K562 (cell line): Measurements from ENCODE around the gene AKAP10. TPM values are rescaled to one million over a fixed set of nuclear protein-coding genes. Genes with fewer than 3 reads are reported as not detected.

Source experiments
- ATAC-seq: fragments of 200-7000 bp; cut with Tn5 transposase; 3 replicates; pipeline ENCODE4 v1.9.1; 2020; ENCODE audit warnings: moderate library complexity
- BruUV-seq: library from RNA; stranded (reverse); fragments of 400-500 nt; replicated peaks from 2 replicates; lab custom pipeline; 2021; lab: Mats Ljungman, UMichigan
- CTCF ChIA-PET: fragments of 300-600 bp; formaldehyde crosslinking; extraction: SDS; loops from one replicate; lab custom pipeline; 2021; ENCODE audit warnings: low intra/inter-chr PET ratio; lab: Yijun Ruan, JAX
- POLR2A ChIA-PET: fragments of 300-600, 350-650 bp; sonication (Branson Sonifier 250); formaldehyde crosslinking; extraction: SDS; loops from one replicate; lab custom pipeline; 2021; ENCODE audit warnings: antibody characterized with exemption, inconsistent platforms; lab: Yijun Ruan, JAX
- DNase-seq, 4 experiments: peaks; one replicate each; pipeline versions ENCODE4 v3.0.0 to v3.0.0-alpha.2; 2011 to 2018; ENCODE audit warnings: low spot score in 3 of 4, mixed read lengths in 3 of 4; ENCODE audit errors: extremely low read depth in 1 of 4
- FAIRE-seq: peaks from 2 replicates; lab custom pipeline; 2011; peaks lifted over from hg19 to GRCh38; lab: Jason Lieb, UNC
- H2AFZ ChIP-seq: 2 replicates; pipeline ENCODE4 v1.6.0; 2011; ENCODE audit warnings: low read depth, low read length, control low read depth, inconsistent platforms
- H3K27ac ChIP-seq: fragments of 200-600 bp; 3 replicates; pipeline ENCODE4 v1.8.0; 2011; ENCODE audit warnings: low read depth, mild to moderate bottlenecking, control low read depth, inconsistent platforms, low read length, moderate library complexity, mixed read lengths; ENCODE audit errors: extremely low read depth
- H3K27me3 ChIP-seq, 2 experiments: fragments of 300-600 bp in 1 of 2; 2 replicates in 1 of 2; 3 replicates in 1 of 2; pipeline versions ENCODE4 v1.6.0 to v1.8.0; 2011; ENCODE audit warnings: inconsistent platforms in 2 of 2, low read length in 2 of 2, mild to moderate bottlenecking in 1 of 2, mixed read lengths in 1 of 2, moderate library complexity in 1 of 2; ENCODE audit not compliant: control insufficient read depth in 2 of 2, insufficient read depth in 2 of 2
- H3K36me3 ChIP-seq: fragments of 300-600 bp; 3 replicates; pipeline ENCODE4 v1.8.0; 2011; ENCODE audit warnings: mild to moderate bottlenecking, low read length, inconsistent platforms; ENCODE audit not compliant: control insufficient read depth, insufficient read depth
- H3K4me1 ChIP-seq, 2 experiments: fragments of 200-600 bp in 1 of 2; replicated peaks in 1 of 2; 2 replicates in 1 of 2; 3 replicates in 1 of 2; pipeline versions ENCODE4 v1.5.1 to v1.8.0; 2011; ENCODE audit warnings: inconsistent platforms in 2 of 2, low read length in 2 of 2, mild to moderate bottlenecking in 1 of 2, mixed read lengths in 1 of 2, moderate library complexity in 1 of 2; ENCODE audit not compliant: control insufficient read depth in 2 of 2, insufficient read depth in 2 of 2
- H3K4me2 ChIP-seq: 2 replicates; pipeline ENCODE4 v1.6.1; 2011; ENCODE audit warnings: low read length, control low read depth, inconsistent platforms, mixed read lengths; ENCODE audit not compliant: insufficient read depth
- H3K4me3 ChIP-seq: fragments of 200-600 bp; sonication (generic), shearing (Covaris generic); 2 replicates; pipeline ENCODE4 v1.5.1; 2016; ENCODE audit warnings: control low read depth, inconsistent platforms
- H3K79me2 ChIP-seq: fragments of 200-600 bp; 3 replicates; pipeline ENCODE4 v1.8.0; 2011; ENCODE audit warnings: low read length, inconsistent platforms; ENCODE audit not compliant: control insufficient read depth, insufficient read depth
- H3K9ac ChIP-seq, 2 experiments: 2 replicates each; pipeline versions ENCODE4 v1.6.0 to v1.6.1; 2011; ENCODE audit warnings: low read depth in 2 of 2, low read length in 2 of 2, control low read depth in 1 of 2, inconsistent platforms in 1 of 2, mild to moderate bottlenecking in 1 of 2, mixed read lengths in 1 of 2; ENCODE audit not compliant: insufficient read depth in 1 of 2
- H3K9me1 ChIP-seq: one replicate; pipeline ENCODE4 v1.6.0; 2011; ENCODE audit warnings: inconsistent platforms, mild to moderate bottlenecking, low read length, moderate library complexity; ENCODE audit not compliant: control insufficient read depth, insufficient read depth
- H3K9me3 ChIP-seq: replicated peaks from 2 replicates; pipeline ENCODE4 v1.5.1; 2011; ENCODE audit warnings: low read depth, low read length, inconsistent platforms; ENCODE audit not compliant: control insufficient read depth, insufficient read depth
- H4K20me1 ChIP-seq: replicated peaks from 2 replicates; pipeline ENCODE4 v1.6.1; 2011; ENCODE audit warnings: low read length, inconsistent platforms, mixed read lengths; ENCODE audit not compliant: control insufficient read depth, insufficient read depth
- CREM ChIP-seq: IDR thresholded peaks from 2 replicates; pipeline ENCODE4 v1.6.1; 2014; ENCODE audit warnings: antibody characterized with exemption, low read depth
- DIDO1 ChIP-seq: fragments of 450-650 bp; IDR thresholded peaks from 2 replicates; pipeline ENCODE4 v1.6.1; 2016; ENCODE audit warnings: low read depth, missing biosample characterization, missing genetic modification characterization
- MEIS2 ChIP-seq: fragments of 450-650 bp; IDR thresholded peaks from 2 replicates; pipeline ENCODE4 v1.6.1; 2014; ENCODE audit warnings: mild to moderate bottlenecking; ENCODE audit not compliant: partially characterized antibody
- PTRF ChIP-seq: fragments of 450-650 bp; IDR thresholded peaks from 2 replicates; pipeline ENCODE4 v1.6.1; 2016; ENCODE audit warnings: mild to moderate bottlenecking, missing genetic modification characterization, missing compliant biosample characterization
- WGBS: fragments of 100-300 bp; shearing (Covaris generic); methylation state at CpG from one replicate; pipeline ENCODE4 v1.1.6; 2016; ENCODE audit warnings: low coverage, mixed read lengths; ENCODE audit not compliant: insufficient coverage; ENCODE audit errors: missing lambda C conversion rate; 5-methylcytosine and 5-hydroxymethylcytosine counted together
- in situ Hi-C: fragments of 300-500 bp; cut with MboI; formaldehyde crosslinking; loops from 4 replicates; pipeline ENCODE4 v1.15.0; 2018; ENCODE audit warnings: inconsistent platforms, mixed read lengths
- intact Hi-C: fragments of 100-400 bp; cut with micrococcal nuclease; formaldehyde crosslinking; loops from 2 replicates; pipeline ENCODE4 v1.14.2; 2022
- polyA plus RNA-seq, 8 experiments: library from polyadenylated mRNA; depleted of rRNA in 4 of 8; stranded (reverse) in 5 of 8; unstranded in 3 of 8; fragments of >200 nt; fragmentation: Nextera tagmentation in 2 of 8; fragmentation: Illumina TruSeq in 1 of 8; extraction: Ambion mirVana in 2 of 8; extraction: Trizol in 1 of 8; gene quantifications; 2 replicates each; pipeline versions ENCODE4 v1.2.1 to v1.2.3, GENCODE V29; 2011 to 2014; ENCODE audit warnings: inconsistent platforms in 1 of 8, missing spikeins in 1 of 8
- total RNA-seq, 7 experiments: library from RNA; depleted of rRNA in 6 of 7; stranded (reverse); fragments of >200 nt in 6 of 7; fragmentation: Illumina TruSeq in 2 of 7; extraction: Trizol in 2 of 7; gene quantifications; 2 replicates each; pipeline versions ENCODE4 v1.2.1 to v1.2.3, GENCODE V29; 2011 to 2021; ENCODE audit warnings: low replicate concordance in 1 of 7
- TF ChIP-seq, protein P1 (sequence below): sonication (generic); formaldehyde crosslinking; IDR thresholded peaks from 2 replicates; pipeline ENCODE4 v1.9.0; 2022; ENCODE audit warnings: mild to moderate bottlenecking, missing genetic modification reagents
- TF ChIP-seq, protein P2 (sequence below): fragments of 200-800 bp; sonication (Bioruptor generic); IDR thresholded peaks from 2 replicates; pipeline ENCODE4 v1.6.1; 2017; ENCODE audit warnings: missing genetic modification characterization, missing compliant biosample characterization

AKAP10 gene
- total and polyA plus RNA-seq, 9 of the 15 experiments (the other 6 are each of a cell fraction or from before 2014, with no cell fraction given): 4.0 to 20.3 (median 8.2) TPM

DNA sequence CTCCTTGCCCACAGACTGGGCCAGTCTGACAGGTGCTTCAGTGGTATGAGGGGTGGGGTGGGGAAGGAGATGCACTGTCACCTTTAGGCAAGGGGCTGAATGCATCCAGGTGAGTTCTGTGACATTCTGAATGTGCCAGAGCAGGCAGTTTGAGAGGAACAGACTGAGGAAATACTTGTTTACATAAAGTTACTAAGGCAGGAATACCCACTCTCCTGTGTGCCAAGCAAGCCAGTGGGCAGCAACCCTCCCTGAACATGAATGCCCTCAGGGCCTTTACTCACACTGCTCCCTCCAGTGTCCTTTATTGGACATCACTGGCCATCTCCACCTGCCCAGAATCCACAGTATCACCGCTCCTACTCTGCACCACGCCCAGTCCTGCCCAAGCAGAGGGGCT lies 76.8 kb downstream of the AKAP10 start:
- TF ChIP-seq PTRF (tag) (no peak), MEIS2 (no peak), DIDO1 (no peak), CREM (no peak)
- TF ChIP-seq, protein P1, sequence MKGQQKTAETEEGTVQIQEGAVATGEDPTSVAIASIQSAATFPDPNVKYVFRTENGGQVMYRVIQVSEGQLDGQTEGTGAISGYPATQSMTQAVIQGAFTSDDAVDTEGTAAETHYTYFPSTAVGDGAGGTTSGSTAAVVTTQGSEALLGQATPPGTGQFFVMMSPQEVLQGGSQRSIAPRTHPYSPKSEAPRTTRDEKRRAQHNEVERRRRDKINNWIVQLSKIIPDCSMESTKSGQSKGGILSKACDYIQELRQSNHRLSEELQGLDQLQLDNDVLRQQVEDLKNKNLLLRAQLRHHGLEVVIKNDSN: no peak
- TF ChIP-seq, protein P2, sequence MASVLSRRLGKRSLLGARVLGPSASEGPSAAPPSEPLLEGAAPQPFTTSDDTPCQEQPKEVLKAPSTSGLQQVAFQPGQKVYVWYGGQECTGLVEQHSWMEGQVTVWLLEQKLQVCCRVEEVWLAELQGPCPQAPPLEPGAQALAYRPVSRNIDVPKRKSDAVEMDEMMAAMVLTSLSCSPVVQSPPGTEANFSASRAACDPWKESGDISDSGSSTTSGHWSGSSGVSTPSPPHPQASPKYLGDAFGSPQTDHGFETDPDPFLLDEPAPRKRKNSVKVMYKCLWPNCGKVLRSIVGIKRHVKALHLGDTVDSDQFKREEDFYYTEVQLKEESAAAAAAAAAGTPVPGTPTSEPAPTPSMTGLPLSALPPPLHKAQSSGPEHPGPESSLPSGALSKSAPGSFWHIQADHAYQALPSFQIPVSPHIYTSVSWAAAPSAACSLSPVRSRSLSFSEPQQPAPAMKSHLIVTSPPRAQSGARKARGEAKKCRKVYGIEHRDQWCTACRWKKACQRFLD (CRISPR knock-in tag): no peak
- TF ChIP-seq, all 486 proteins: peak for 0
- Histone ChIP-seq H4K20me1 (no peaks in the 10 kb centered on the region), H3K4me3 (no peak overlapping the region), H3K4me2 (no peak overlapping the region), H3K9me1 (no peaks in the 10 kb centered on the region), H3K4me1 (no peaks in the 10 kb centered on the region), H3K9me3 (no peaks in the 10 kb centered on the region), H3K27me3 (no peaks in the 10 kb centered on the region), H3K79me2 (no peaks in the 10 kb centered on the region), H2AFZ (no peak overlapping the region), H3K27ac (no peak overlapping the region), H3K36me3 (peaks cover 21% of the 10 kb centered on the region; the same call in 2 of the 3 replicates), H3K9ac (no peak overlapping the region)
- intact Hi-C loops (no loop called here), in situ Hi-C loops (no loop called here)
- DNase-seq (no peak), ATAC-seq (no peak), FAIRE-seq (no peak)
- no TSS peak for BruUV-seq
- WGBS: 88% methylated on average over 2 of the region's 2 CpGs
- ChIA-PET POLR2A (no interaction called here), CTCF (no interaction called here)
